Stimulated activated CD4-positive, alpha-beta T cell treated with anti-CD3 and anti-CD28 coated beads, Interleukin-12 subunit alpha, Interleukin-12 subunit beta, amount 100 ng/mL, for 48 hours (primary cell): Measurements from ENCODE around the gene FGF9.

Source experiments
- DNase-seq, 3 donors: peaks; one replicate each; pipeline ENCODE4 v3.0.0-alpha.2; 2020; ENCODE audit warnings: low read depth in 2 of 3, low spot score in 1 of 3

Gene FGF9

GRCh38 chr13:21674490-21675009, 3.7 kb downstream of the FGF9 start:
- no peak for DNase-seq

GRCh38 chr13:21675095-21675991, 4.5 kb downstream of the FGF9 start:
- peak in 1 of 3 donors; percentile 24 for DNase-seq

GRCh38 chr13:21676611-21677021, 5.7 kb downstream of the FGF9 start:
- DNase-seq: no peak

- no peak for DNase-seq
These were observed 6.3 kb downstream of the FGF9 start for GRCh38 chr13:21677075-21677623.

GRCh38 chr13:21683034-21683733, 12.3 kb downstream of the FGF9 start:
- no peak for DNase-seq

- DNase-seq: no peak
These were observed 13.7 kb downstream of the FGF9 start for GRCh38 chr13:21684576-21684975.

- no peak for DNase-seq
These were observed 14.7 kb downstream of the FGF9 start for GRCh38 chr13:21685485-21686064.

GRCh38 chr13:21686751-21687391, 16.0 kb downstream of the FGF9 start:
- peak in 1 of 3 donors; percentile 31 for DNase-seq

GRCh38 chr13:21688056-21688455, 17.2 kb downstream of the FGF9 start:
- no peak for DNase-seq

- DNase-seq: no peak
These were observed 18.2 kb downstream of the FGF9 start for GRCh38 chr13:21689097-21689496.

- DNase-seq: no peak
These were observed 20.1 kb downstream of the FGF9 start for GRCh38 chr13:21690955-21691354.

GRCh38 chr13:21691500-21691899, 20.6 kb downstream of the FGF9 start:
- DNase-seq: no peak

- DNase-seq: no peak
These were observed 21.1 kb downstream of the FGF9 start for GRCh38 chr13:21691928-21692327.

GRCh38 chr13:21694831-21695230, 24.0 kb downstream of the FGF9 start:
- DNase-seq: no peak

- no peak for DNase-seq
These were observed 24.7 kb downstream of the FGF9 start for GRCh38 chr13:21695546-21695945.

GRCh38 chr13:21696865-21697448, 26.1 kb downstream of the FGF9 start:
- no peak for DNase-seq

- no peak for DNase-seq
These were observed 28.2 kb downstream of the FGF9 start for GRCh38 chr13:21698817-21699679.

GRCh38 chr13:21701460-21701859, 30.6 kb downstream of the FGF9 start:
- DNase-seq: no peak

- no peak for DNase-seq
These were observed 33.0 kb downstream of the FGF9 start for GRCh38 chr13:21703846-21704245.

GRCh38 chr13:21707586-21707985, 36.7 kb downstream of the FGF9 start:
- DNase-seq: no peak
